Loucy (cell line): ENCODE measurements around the gene MYO9A.
A peak's percentile ranks its signal among the peaks of the same experiment; 100 is the strongest.

ENCODE experiments used
- H2AFZ ChIP-seq: fragments of 200-600 bp; sonication (generic); 2 replicates; pipeline ENCODE4 v1.6.0; 2016; ENCODE audit warnings: antibody characterized with exemption, mild to moderate bottlenecking, low read length, moderate library complexity
- H3F3A ChIP-seq: fragments of 200-600 bp; 2 replicates; pipeline ENCODE4 v1.6.0; 2016; ENCODE audit warnings: antibody characterized with exemption, low read depth, mild to moderate bottlenecking
- H3K27me3 ChIP-seq: fragments of 200-600 bp; sonication (generic); 2 replicates; pipeline ENCODE4 v1.6.1; 2014; ENCODE audit warnings: low read length, mild to moderate bottlenecking; ENCODE audit not compliant: insufficient read depth, poor library complexity, severe bottlenecking
- H3K36me3 ChIP-seq: fragments of 200-600 bp; sonication (generic); 2 replicates; pipeline ENCODE4 v1.6.1; 2016; ENCODE audit warnings: low read length; ENCODE audit not compliant: insufficient read depth
- H3K4me1 ChIP-seq: fragments of 200-600 bp; sonication (generic); 2 replicates; pipeline ENCODE4 v1.5.1; 2014; ENCODE audit warnings: low read length, mild to moderate bottlenecking; ENCODE audit not compliant: insufficient read depth, poor library complexity, severe bottlenecking
- H3K4me2 ChIP-seq: fragments of 200-600 bp; sonication (generic); 2 replicates; pipeline ENCODE4 v1.6.0; 2014; ENCODE audit warnings: antibody characterized with exemption, low read length, low read depth, mild to moderate bottlenecking; ENCODE audit not compliant: poor library complexity, severe bottlenecking
- H3K4me3 ChIP-seq: fragments of 200-600 bp; sonication (generic); 2 replicates; pipeline ENCODE4 v1.5.1; 2014; ENCODE audit warnings: low read length, mild to moderate bottlenecking, mixed read lengths; ENCODE audit not compliant: poor library complexity, severe bottlenecking
- H3K79me2 ChIP-seq: fragments of 200-600 bp; sonication (generic); 2 replicates; pipeline ENCODE4 v1.6.1; 2014; ENCODE audit warnings: low read length; ENCODE audit not compliant: insufficient read depth
- H3K9ac ChIP-seq: fragments of 200-600 bp; sonication (generic); 2 replicates; pipeline ENCODE4 v1.6.0; 2014; ENCODE audit warnings: mild to moderate bottlenecking, low read depth, low read length, moderate library complexity; ENCODE audit not compliant: poor library complexity, severe bottlenecking
- H3K9me2 ChIP-seq: fragments of 200-600 bp; sonication (generic); replicated peaks from 2 replicates; pipeline ENCODE4 v1.6.1; 2016; ENCODE audit warnings: low read depth, low read length, mixed read lengths
- H3K9me3 ChIP-seq: fragments of 200-600 bp; sonication (generic); 2 replicates; pipeline ENCODE4 v1.6.1; 2014; ENCODE audit warnings: mild to moderate bottlenecking, antibody characterized with exemption, low read length, low read depth; ENCODE audit not compliant: insufficient read depth
- H4K20me1 ChIP-seq: fragments of 200-600 bp; sonication (generic); 2 replicates; pipeline ENCODE4 v1.6.0; 2014; ENCODE audit warnings: antibody characterized with exemption, low read length, mild to moderate bottlenecking; ENCODE audit not compliant: insufficient read depth, poor library complexity, severe bottlenecking
- EZH2phosphoT487 ChIP-seq: fragments of 200-600 bp; IDR thresholded peaks from 2 replicates; pipeline ENCODE4 v1.6.1; 2018; ENCODE audit warnings: antibody characterized with exemption, mild to moderate bottlenecking, moderate library complexity, borderline replicate concordance
- TF ChIP-seq, protein P1 (sequence below): fragments of 200-600 bp; sonication (generic); conservative IDR thresholded peaks from 2 replicates; pipeline ENCODE4 v1.5.1; 2014; ENCODE audit warnings: mild to moderate bottlenecking, antibody characterized with exemption, low read length

The MYO9A gene, protein sequence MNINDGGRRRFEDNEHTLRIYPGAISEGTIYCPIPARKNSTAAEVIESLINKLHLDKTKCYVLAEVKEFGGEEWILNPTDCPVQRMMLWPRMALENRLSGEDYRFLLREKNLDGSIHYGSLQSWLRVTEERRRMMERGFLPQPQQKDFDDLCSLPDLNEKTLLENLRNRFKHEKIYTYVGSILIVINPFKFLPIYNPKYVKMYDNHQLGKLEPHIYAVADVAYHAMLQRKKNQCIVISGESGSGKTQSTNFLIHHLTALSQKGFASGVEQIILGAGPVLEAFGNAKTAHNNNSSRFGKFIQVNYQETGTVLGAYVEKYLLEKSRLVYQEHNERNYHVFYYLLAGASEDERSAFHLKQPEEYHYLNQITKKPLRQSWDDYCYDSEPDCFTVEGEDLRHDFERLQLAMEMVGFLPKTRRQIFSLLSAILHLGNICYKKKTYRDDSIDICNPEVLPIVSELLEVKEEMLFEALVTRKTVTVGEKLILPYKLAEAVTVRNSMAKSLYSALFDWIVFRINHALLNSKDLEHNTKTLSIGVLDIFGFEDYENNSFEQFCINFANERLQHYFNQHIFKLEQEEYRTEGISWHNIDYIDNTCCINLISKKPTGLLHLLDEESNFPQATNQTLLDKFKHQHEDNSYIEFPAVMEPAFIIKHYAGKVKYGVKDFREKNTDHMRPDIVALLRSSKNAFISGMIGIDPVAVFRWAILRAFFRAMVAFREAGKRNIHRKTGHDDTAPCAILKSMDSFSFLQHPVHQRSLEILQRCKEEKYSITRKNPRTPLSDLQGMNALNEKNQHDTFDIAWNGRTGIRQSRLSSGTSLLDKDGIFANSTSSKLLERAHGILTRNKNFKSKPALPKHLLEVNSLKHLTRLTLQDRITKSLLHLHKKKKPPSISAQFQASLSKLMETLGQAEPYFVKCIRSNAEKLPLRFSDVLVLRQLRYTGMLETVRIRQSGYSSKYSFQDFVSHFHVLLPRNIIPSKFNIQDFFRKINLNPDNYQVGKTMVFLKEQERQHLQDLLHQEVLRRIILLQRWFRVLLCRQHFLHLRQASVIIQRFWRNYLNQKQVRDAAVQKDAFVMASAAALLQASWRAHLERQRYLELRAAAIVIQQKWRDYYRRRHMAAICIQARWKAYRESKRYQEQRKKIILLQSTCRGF (N-terminal part only)

DNA sequence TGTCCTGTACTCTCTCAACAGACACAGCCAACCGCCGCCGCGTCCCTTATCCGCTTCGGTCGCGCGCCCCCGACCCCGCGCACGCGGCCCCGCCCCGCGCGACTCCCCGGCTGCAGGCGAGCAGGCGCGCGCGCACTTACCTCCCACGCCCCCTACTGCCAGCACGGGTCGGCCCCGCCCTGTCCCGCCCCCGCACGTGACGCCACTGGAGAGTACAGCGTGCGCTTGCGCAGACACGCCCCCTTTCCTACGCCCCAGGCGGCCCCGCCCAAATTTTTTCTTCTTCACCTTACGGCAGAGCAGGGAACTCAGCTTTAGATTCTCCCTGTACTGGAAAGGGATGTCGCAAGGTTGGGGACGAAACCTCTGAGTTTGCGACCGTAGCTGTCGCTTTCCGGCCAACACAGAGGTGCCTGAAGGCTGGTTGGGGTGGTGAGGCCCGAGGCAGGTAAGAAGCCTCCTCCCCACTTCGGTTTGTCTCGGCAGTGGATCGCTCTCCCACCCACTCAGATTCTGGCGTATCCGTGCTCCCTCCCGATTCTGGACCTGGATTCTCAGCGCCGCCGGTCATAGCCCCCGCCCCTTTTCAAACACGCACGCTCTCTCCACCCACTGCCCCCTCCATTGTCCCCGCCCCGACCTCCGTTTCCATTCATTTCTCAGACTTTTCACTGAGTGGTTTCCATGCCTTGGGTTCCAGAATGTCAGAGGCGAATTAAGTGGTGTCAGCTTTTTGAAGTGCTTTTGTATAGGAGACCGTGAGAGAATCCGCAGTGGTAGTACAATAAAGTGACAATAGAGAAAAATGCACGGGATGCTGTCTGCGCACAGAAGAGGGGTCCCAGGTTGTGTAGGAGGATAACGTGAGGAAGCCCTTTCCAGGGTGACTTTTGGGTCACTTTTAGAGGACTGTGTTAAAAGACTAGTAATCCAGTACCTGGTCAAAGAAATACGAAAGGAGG, at the start of gene MYO9A, which contains the start of gene SENP8:
Gene MYO9A, minus strand, starts transcription at position 134 of the 962 bp plus-strand sequence. CDS start 71,587 bp downstream, outside the sequence.
Gene SENP8, plus strand, starts transcription at position 387 of the 962 bp plus-strand sequence. CDS start 21,221 bp downstream, outside the sequence.
- Histone ChIP-seq H4K20me1 (peaks cover 30% of the 10 kb centered on the region), H3K4me2 (peak within 1 kb of the TSS; percentile 97), H3K36me3 (no peaks in the 10 kb centered on the region), H3K9me3 (no peaks in the 10 kb centered on the region), H3F3A (no peaks in the 10 kb centered on the region), H3K4me1 (peaks cover 43% of the 10 kb centered on the region), H2AFZ (peak within 1 kb of the TSS; percentile 89), H3K27me3 (no peaks in the 10 kb centered on the region), H3K9ac (peak within 1 kb of the TSS; percentile 73), H3K9me2 (no peaks in the 10 kb centered on the region), H3K79me2 (peaks cover 48% of the 10 kb centered on the region), H3K4me3 (peak within 1 kb of the TSS; percentile 96)
- TF ChIP-seq, protein P1, sequence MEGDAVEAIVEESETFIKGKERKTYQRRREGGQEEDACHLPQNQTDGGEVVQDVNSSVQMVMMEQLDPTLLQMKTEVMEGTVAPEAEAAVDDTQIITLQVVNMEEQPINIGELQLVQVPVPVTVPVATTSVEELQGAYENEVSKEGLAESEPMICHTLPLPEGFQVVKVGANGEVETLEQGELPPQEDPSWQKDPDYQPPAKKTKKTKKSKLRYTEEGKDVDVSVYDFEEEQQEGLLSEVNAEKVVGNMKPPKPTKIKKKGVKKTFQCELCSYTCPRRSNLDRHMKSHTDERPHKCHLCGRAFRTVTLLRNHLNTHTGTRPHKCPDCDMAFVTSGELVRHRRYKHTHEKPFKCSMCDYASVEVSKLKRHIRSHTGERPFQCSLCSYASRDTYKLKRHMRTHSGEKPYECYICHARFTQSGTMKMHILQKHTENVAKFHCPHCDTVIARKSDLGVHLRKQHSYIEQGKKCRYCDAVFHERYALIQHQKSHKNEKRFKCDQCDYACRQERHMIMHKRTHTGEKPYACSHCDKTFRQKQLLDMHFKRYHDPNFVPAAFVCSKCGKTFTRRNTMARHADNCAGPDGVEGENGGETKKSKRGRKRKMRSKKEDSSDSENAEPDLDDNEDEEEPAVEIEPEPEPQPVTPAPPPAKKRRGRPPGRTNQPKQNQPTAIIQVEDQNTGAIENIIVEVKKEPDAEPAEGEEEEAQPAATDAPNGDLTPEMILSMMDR = no peak
- TF ChIP-seq EZH2phosphoT487 = no peak

DNA sequence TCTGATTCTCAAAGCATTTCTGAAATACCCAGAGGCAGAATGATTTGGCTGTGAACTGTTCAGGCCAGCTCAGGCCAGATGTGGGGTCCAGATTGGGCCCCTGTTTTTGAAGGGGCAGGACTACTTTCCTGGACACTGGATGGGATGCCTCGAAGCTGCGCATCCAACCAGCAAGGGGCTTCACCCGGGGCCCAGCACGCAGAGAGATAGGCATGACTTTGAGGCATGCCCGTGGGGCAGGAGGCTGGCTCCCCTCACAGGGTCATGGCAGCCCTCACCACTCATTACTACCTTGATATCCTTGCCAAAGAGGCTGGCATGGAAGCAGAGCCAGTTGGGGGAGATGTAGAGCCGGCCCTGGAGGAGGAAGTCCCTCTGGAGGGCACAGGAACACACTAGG, 49.5 kb upstream of the MYO9A start:
- Histone ChIP-seq H3K27me3 (no peaks in the 10 kb centered on the region), H3F3A (no peaks in the 10 kb centered on the region; the same call in 1 of the 2 replicates)

More for the DNA sequence above, 49.5 kb upstream of the MYO9A start:
- H3K36me3 ChIP-seq = no peaks in the 10 kb centered on the region
- no peaks in the 10 kb centered on the region for H4K20me1 ChIP-seq
- TF ChIP-seq, protein P1 = no peak
- TF ChIP-seq EZH2phosphoT487 = no peak
- no peaks in the 10 kb centered on the region for H3K9me2 ChIP-seq
- H3K9ac ChIP-seq = peak overlapping the region; percentile 78
- no peaks in the 10 kb centered on the region for H3K79me2 ChIP-seq
- no peak overlapping the region for H3K4me3 ChIP-seq
- H3K4me2 ChIP-seq = no peak overlapping the region
- peaks cover 31% of the 10 kb centered on the region for H3K4me1 ChIP-seq
- H2AFZ ChIP-seq = no peak overlapping the region
- H3K9me3 ChIP-seq = no peaks in the 10 kb centered on the region
